ENCODE results near the gene BCR.

DNA sequence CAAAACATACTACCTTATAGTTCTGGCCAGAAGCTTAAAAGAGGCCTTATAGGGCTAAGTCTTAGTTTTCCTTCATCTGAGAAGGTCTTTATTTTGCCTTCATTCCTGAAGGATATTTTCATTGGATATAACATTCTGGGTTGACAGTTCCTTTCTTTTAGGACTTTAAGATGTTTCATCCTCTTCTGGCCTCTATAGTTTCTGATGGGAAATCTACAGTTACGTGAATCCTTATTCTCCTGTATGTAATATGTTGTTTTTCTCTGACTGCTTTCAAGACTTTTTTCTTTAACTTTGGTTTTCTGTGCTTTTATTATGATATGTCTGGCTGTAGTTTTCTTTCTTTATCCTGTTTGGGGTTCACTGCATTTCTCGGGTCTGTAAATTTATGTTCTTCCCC, 48.2 kb downstream of the BCR start:
- no peak for TF ChIP-seq POLR2A (IDR thresholded peaks at IDR 0.05; ENCODE audit: low read depth, low read length)
- no peak for TF ChIP-seq CTCF (conservative IDR thresholded peaks at IDR 0.05; ENCODE audit: low read depth, low read length)
- no peak for TF ChIP-seq RFX5 (IDR thresholded peaks at IDR 0.05; ENCODE audit: low read depth, low read length)
- no peak for TF ChIP-seq MAFK (IDR thresholded peaks at IDR 0.05; ENCODE audit: low read depth, low read length)
- no peak for TF ChIP-seq MAZ (IDR thresholded peaks at IDR 0.05; ENCODE audit: borderline replicate concordance, low read depth, low read length)
- TF ChIP-seq CEBPB (IDR thresholded peaks at IDR 0.05; ENCODE audit: low read depth, low read length) = no peak
- TF ChIP-seq MXI1 (IDR thresholded peaks at IDR 0.05; ENCODE audit: borderline replicate concordance, low read depth, low read length) = no peak
- TF ChIP-seq FOS (IDR thresholded peaks at IDR 0.05; ENCODE audit: low read depth, low read length) = no peak
- no peak for TF ChIP-seq CHD1 (IDR thresholded peaks at IDR 0.05; ENCODE audit: low read depth, low read length)

Data from IMR-90 (cell line).